DOHH2 (cell line): Measurements from ENCODE around the gene UBE2G2.

Experiments
- H3F3A ChIP-seq: fragments of 200-600 bp; sonication (generic), shearing (Covaris generic); 2 replicates; pipeline ENCODE4 v1.6.0; 2016; ENCODE audit warnings: antibody characterized with exemption, mild to moderate bottlenecking; ENCODE audit not compliant: control insufficient read depth, insufficient read depth
- H3K27ac ChIP-seq: fragments of 200-600 bp; sonication (generic); 2 replicates; pipeline ENCODE4 v1.5.1; 2014; ENCODE audit warnings: low read depth, mild to moderate bottlenecking, low read length, moderate library complexity
- H3K27me3 ChIP-seq: fragments of 200-600 bp; sonication (generic); 2 replicates; pipeline ENCODE4 v1.6.1; 2014; ENCODE audit warnings: mild to moderate bottlenecking, low read length, mixed read lengths; ENCODE audit not compliant: control insufficient read depth
- H3K36me3 ChIP-seq: fragments of 200-600 bp; sonication (generic); 2 replicates; pipeline ENCODE4 v1.6.1; 2014; ENCODE audit warnings: mild to moderate bottlenecking, low read length, moderate library complexity, mixed read lengths; ENCODE audit not compliant: control insufficient read depth
- H3K4me1 ChIP-seq: fragments of 200-600 bp; sonication (generic); 2 replicates; pipeline ENCODE4 v1.6.1; 2014; ENCODE audit warnings: mild to moderate bottlenecking, low read length, mixed read lengths; ENCODE audit not compliant: control insufficient read depth
- H3K4me2 ChIP-seq: fragments of 200-600 bp; sonication (generic); 2 replicates; pipeline ENCODE4 v1.6.0; 2014; ENCODE audit warnings: mild to moderate bottlenecking, low read length, moderate library complexity
- H3K4me3 ChIP-seq: fragments of 200-600 bp; sonication (generic); 2 replicates; pipeline ENCODE4 v1.5.1; 2014; ENCODE audit warnings: mild to moderate bottlenecking, low read length, mixed read lengths
- H3K79me2 ChIP-seq: fragments of 200-600 bp; sonication (generic); 2 replicates; pipeline ENCODE4 v1.6.1; 2014; ENCODE audit warnings: mild to moderate bottlenecking, low read length, mixed read lengths; ENCODE audit not compliant: control insufficient read depth
- H3K9me2 ChIP-seq: fragments of 200-600 bp; sonication (generic); replicated peaks from 2 replicates; pipeline ENCODE4 v1.6.1; 2014; ENCODE audit warnings: mild to moderate bottlenecking, low read length, mixed read lengths; ENCODE audit not compliant: control insufficient read depth
- H3K9me3 ChIP-seq: fragments of 200-600 bp; sonication (generic); 2 replicates; pipeline ENCODE4 v1.6.1; 2014; ENCODE audit warnings: antibody characterized with exemption, low read length, mixed read lengths; ENCODE audit not compliant: control insufficient read depth, insufficient read depth
- H4K20me1 ChIP-seq: fragments of 200-600 bp; sonication (generic); 2 replicates; pipeline ENCODE4 v1.6.0; 2014; ENCODE audit warnings: low read depth, mild to moderate bottlenecking, antibody characterized with exemption, low read length, moderate library complexity; ENCODE audit not compliant: control insufficient read depth, insufficient read depth
- CTCF ChIP-seq: fragments of 200-600 bp; sonication (generic); IDR thresholded peaks from one replicate; pipeline ENCODE4 v1.5.1; 2014; ENCODE audit warnings: antibody characterized with exemption, mild to moderate bottlenecking, low read depth, low read length; ENCODE audit not compliant: poor library complexity, severe bottlenecking
- EZH2phosphoT487 ChIP-seq: fragments of 200-600 bp; sonication (generic); IDR thresholded peaks from 2 replicates; pipeline ENCODE4 v1.6.1; 2017; ENCODE audit warnings: borderline replicate concordance, mild to moderate bottlenecking, antibody characterized with exemption, low read length, moderate library complexity, mixed read lengths

UBE2G2 gene

GRCh38 chr21:44844256-44844655, 42.6 kb upstream of the UBE2G2 start:
- Histone ChIP-seq H3K9me2 (no peaks in the 10 kb centered on the region), H3K27me3 (peaks cover 24% of the 10 kb centered on the region), H3K4me2 (no peak overlapping the region), H3K4me3 (no peak overlapping the region), H3F3A (no peaks in the 10 kb centered on the region), H3K79me2 (no peaks in the 10 kb centered on the region), H3K4me1 (peaks cover 14% of the 10 kb centered on the region), H3K27ac (no peak overlapping the region), H4K20me1 (no peaks in the 10 kb centered on the region), H3K9me3 (no peaks in the 10 kb centered on the region), H3K36me3 (no peaks in the 10 kb centered on the region)
- TF ChIP-seq EZH2phosphoT487 = no peak
- TF ChIP-seq CTCF = no peak

GRCh38 chr21:44842721-44843445, 41.3 kb upstream of the UBE2G2 start:
- Histone ChIP-seq H3K9me3 (no peaks in the 10 kb centered on the region), H3K4me3 (no peak overlapping the region), H3K79me2 (no peaks in the 10 kb centered on the region), H3F3A (no peaks in the 10 kb centered on the region), H3K4me1 (peaks cover 14% of the 10 kb centered on the region), H4K20me1 (no peaks in the 10 kb centered on the region), H3K36me3 (no peaks in the 10 kb centered on the region), H3K27ac (no peak overlapping the region), H3K27me3 (peaks cover 24% of the 10 kb centered on the region), H3K9me2 (no peaks in the 10 kb centered on the region), H3K4me2 (no peak overlapping the region)
- TF ChIP-seq EZH2phosphoT487 (no peak), CTCF (no peak)

DNA sequence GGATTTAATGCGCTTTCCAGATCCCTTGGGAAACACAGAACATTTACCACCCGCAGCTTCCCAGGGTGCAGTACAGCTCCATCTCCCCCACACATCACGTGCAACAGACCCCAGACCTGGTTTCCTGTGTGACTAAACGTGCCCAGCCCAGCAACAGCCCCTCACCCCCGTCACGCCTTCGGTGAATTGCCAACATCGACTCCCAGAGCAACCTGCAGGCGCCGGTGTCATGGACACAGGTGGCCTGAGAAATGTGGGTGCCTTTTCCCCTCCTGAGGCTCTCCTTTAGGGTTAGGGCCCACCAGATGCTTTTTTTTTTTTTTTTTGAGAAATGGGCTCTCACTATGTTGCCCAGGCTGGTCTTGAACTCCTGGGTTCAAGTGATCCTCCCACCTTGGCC, 40.5 kb upstream of the UBE2G2 start:
- TF ChIP-seq CTCF (no peak), EZH2phosphoT487 (no peak)
- Histone ChIP-seq H3K4me3 (no peak overlapping the region), H3K27ac (no peak overlapping the region), H3K9me3 (no peaks in the 10 kb centered on the region), H3K27me3 (peaks cover 24% of the 10 kb centered on the region), H3K79me2 (no peaks in the 10 kb centered on the region), H3K4me2 (no peak overlapping the region), H3F3A (no peaks in the 10 kb centered on the region), H3K36me3 (no peaks in the 10 kb centered on the region), H3K4me1 (peaks cover 14% of the 10 kb centered on the region), H4K20me1 (no peaks in the 10 kb centered on the region), H3K9me2 (no peaks in the 10 kb centered on the region)

GRCh38 chr21:44840771-44841170, 39.2 kb upstream of the UBE2G2 start:
- Histone ChIP-seq H3K79me2 (no peaks in the 10 kb centered on the region), H3K4me2 (no peak overlapping the region), H3K4me3 (no peak overlapping the region), H3F3A (no peaks in the 10 kb centered on the region), H3K27me3 (peaks cover 16% of the 10 kb centered on the region), H3K9me2 (no peaks in the 10 kb centered on the region), H4K20me1 (no peaks in the 10 kb centered on the region), H3K27ac (no peak overlapping the region), H3K4me1 (peaks cover 4% of the 10 kb centered on the region), H3K36me3 (no peaks in the 10 kb centered on the region), H3K9me3 (no peaks in the 10 kb centered on the region)
- TF ChIP-seq EZH2phosphoT487 (no peak), CTCF (no peak)
